ENCODE data around the gene AVPI1. TPM values are rescaled to one million over a fixed set of nuclear protein-coding genes. Genes with fewer than 3 reads are reported as not detected.

Gene AVPI1
- total RNA-seq, 4 donors from 2014 or later, result 34.2 to 136 (median 45.4) TPM

DNA sequence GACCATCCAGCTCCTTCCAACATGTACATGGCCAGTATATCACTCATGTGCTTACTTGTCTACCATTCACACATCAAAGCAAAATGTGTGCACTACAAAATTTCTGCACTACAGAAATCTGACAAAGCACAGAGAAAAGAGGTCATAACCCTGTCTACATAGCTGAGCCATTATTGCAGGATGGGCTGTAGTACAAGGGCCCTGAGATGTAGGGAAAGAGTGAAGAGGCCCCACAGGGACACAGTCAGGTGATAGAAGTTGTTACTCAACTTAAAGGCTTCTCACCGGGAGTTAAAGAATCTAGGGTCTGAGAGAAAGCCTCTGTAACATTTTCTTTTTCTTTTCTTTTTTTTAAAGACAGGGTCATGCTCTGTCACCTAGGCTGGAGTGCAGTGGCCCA, 17.5 kb downstream of the AVPI1 start:
- Histone ChIP-seq H3K36me3 (peaks cover under 1 to 93% of the 10 kb centered on the region in 2 donors), H3K4me1 (peaks cover 0 to 4% (median 0%) of the 10 kb centered on the region in 3 donors), H3K27me3 (no peaks in the 10 kb centered on the region), H3K9me3 (no peaks in the 10 kb centered on the region), H3K27ac (no peak overlapping the region), H3K4me3 (no peak overlapping the region)
- no peak for ATAC-seq
- no peak for TF ChIP-seq POLR2AphosphoS5 (IDR thresholded peaks at IDR 0.05)
- TF ChIP-seq EP300 (IDR thresholded peaks at IDR 0.05), result no peak
- no peak for TF ChIP-seq POLR2A (IDR thresholded peaks at IDR 0.05)
- TF ChIP-seq, protein P1, sequence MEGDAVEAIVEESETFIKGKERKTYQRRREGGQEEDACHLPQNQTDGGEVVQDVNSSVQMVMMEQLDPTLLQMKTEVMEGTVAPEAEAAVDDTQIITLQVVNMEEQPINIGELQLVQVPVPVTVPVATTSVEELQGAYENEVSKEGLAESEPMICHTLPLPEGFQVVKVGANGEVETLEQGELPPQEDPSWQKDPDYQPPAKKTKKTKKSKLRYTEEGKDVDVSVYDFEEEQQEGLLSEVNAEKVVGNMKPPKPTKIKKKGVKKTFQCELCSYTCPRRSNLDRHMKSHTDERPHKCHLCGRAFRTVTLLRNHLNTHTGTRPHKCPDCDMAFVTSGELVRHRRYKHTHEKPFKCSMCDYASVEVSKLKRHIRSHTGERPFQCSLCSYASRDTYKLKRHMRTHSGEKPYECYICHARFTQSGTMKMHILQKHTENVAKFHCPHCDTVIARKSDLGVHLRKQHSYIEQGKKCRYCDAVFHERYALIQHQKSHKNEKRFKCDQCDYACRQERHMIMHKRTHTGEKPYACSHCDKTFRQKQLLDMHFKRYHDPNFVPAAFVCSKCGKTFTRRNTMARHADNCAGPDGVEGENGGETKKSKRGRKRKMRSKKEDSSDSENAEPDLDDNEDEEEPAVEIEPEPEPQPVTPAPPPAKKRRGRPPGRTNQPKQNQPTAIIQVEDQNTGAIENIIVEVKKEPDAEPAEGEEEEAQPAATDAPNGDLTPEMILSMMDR (IDR thresholded peaks at IDR 0.05), result no peak
- 64 to 80% methylated on average over 1 of the region's 1 CpG for WGBS, 2 donors (ENCODE audit: low coverage in 1 of 2)

DNA sequence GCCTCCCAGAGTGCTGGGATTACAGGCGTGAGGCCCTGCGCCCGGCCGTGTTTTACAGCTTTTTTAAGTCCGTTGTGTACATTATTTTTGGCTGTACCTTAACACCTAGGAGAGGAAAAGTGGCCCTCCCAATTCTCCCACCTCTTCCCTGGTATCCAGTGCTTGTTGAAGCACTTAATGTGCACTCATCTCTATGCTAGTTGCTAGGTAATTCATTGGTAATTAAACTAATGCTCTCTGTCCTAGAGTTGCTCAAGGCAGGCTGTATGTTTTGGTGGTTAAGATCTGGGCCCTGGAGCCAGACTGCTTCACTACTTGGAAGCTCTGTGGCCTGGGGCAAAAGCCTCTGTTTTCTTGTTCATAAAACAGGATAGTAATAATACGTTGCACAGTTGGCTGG, 19.6 kb downstream of the AVPI1 start:
- no peak for ATAC-seq
- H3K27ac ChIP-seq, result no peak overlapping the region
- H3K4me3 ChIP-seq, result no peak overlapping the region
- TF ChIP-seq, protein P1 (IDR thresholded peaks at IDR 0.05), result no peak
- TF ChIP-seq POLR2A (IDR thresholded peaks at IDR 0.05) (no peak), POLR2AphosphoS5 (IDR thresholded peaks at IDR 0.05) (no peak), EP300 (IDR thresholded peaks at IDR 0.05) (no peak)
- no peaks in the 10 kb centered on the region for H3K4me1 ChIP-seq
- no peaks in the 10 kb centered on the region for H3K9me3 ChIP-seq
- WGBS, 2 donors (ENCODE audit: low coverage in 1 of 2), result 71 to 83% methylated on average over 1 to 6 of the region's 6 CpGs
- H3K27me3 ChIP-seq, result no peaks in the 10 kb centered on the region
- peaks cover 6 to 94% of the 10 kb centered on the region in 2 donors for H3K36me3 ChIP-seq

DNA sequence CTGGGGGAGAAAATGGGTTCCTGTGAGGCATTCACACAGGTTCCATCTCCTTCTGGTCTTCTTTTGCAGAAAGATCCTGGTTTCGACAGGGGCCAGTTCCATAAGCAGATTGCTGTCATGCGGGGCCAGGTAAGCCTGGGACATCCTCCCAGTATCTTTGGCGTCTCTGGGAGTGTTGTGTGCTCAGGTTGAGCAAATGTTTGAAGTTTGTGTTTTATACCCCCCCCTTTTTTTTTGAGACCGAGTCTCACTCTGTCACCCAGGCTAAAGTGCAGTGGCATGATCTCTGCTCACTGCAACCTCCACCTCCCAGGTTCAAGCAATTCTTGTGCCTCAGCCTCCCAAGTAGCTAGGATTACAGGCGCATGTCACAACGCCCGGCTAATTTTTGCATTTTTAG, 20.0 kb downstream of the AVPI1 start:
- no peaks in the 10 kb centered on the region for H3K9me3 ChIP-seq
- no peak overlapping the region for H3K4me3 ChIP-seq

DNA sequence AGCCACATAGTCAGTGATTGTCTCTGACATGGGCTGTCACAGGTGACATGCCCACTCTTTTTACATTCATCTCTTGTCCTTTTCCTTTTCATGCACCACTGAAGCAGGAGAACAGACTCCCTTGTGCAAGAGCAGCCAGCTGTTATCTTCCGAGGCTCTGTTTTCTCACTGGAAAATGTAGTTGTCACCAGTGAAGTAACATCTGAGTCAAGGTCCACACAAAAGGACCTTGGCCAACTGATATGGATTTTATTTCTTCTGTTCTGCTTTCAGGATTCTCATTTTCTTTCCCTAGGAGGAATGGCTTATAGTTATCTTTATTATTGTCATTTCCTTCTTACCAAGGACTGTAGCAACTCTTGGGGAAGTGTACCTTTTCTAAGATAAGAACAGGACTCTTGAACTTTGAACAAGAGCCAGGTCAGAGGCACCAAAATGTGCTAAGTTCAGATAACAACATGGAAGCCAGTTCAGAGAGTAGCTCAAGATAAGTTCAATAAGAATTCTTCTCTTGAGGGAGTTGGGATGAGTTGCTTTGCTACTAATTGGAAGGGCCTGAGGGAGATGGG, 22.7 kb downstream of the AVPI1 start:
- WGBS, 2 donors (ENCODE audit: low coverage in 1 of 2), result 86% methylated on average over 1 of the region's 1 CpG; no CpG with 5 or more reads in 1 of the 2 donors
- H3K27ac ChIP-seq, result no peak overlapping the region
- H3K4me1 ChIP-seq, result no peaks in the 10 kb centered on the region
- H3K27me3 ChIP-seq, result no peaks in the 10 kb centered on the region
- peaks cover 6 to 87% of the 10 kb centered on the region in 2 donors for H3K36me3 ChIP-seq
- no peak overlapping the region for H3K4me3 ChIP-seq
- H3K9me3 ChIP-seq, result no peaks in the 10 kb centered on the region
- ATAC-seq, result no peak
- TF ChIP-seq, protein P1 (IDR thresholded peaks at IDR 0.05), result no peak

More for the DNA sequence above, 20.0 kb downstream of the AVPI1 start:
- peaks cover 6 to 98% of the 10 kb centered on the region in 2 donors for H3K36me3 ChIP-seq
- no peaks in the 10 kb centered on the region for H3K27me3 ChIP-seq
- H3K27ac ChIP-seq, result no peak overlapping the region
- no peak for ATAC-seq
- no peak for TF ChIP-seq POLR2AphosphoS5 (IDR thresholded peaks at IDR 0.05)
- no peak for TF ChIP-seq EP300 (IDR thresholded peaks at IDR 0.05)
- TF ChIP-seq POLR2A (IDR thresholded peaks at IDR 0.05), result no peak
- TF ChIP-seq, protein P1 (IDR thresholded peaks at IDR 0.05), result no peak
- no peaks in the 10 kb centered on the region for H3K4me1 ChIP-seq
- 95 to 96% methylated on average over 3 to 4 of the region's 7 CpGs for WGBS, 2 donors (ENCODE audit: low coverage in 1 of 2)

DNA sequence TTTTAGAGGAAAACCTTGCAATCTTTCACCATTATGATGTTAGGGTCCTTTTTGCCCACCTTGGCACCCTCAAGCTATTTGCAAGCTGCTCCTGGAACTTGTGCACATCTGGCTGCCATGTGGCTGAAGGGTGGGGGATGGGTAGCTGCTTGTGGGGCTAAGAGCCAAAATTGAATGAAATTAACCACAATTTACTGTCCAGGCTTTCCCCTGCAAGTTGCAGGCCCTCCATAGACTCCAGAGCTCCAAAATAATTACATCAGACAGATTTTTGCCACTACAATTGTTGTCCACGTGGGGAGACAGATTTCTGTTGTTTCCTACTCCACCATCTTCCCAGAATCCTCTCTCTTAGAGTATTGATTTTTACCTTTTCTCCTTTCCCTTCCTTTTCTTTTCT, 27.5 kb downstream of the AVPI1 start:
- no peaks in the 10 kb centered on the region for H3K27me3 ChIP-seq
- H3K4me3 ChIP-seq, result no peak overlapping the region
- WGBS, 2 donors (ENCODE audit: low coverage in 1 of 2), result 40 to 45% methylated on average over 1 of the region's 1 CpG
- H3K4me1 ChIP-seq, result no peaks in the 10 kb centered on the region
- TF ChIP-seq POLR2A (IDR thresholded peaks at IDR 0.05) (no peak), POLR2AphosphoS5 (IDR thresholded peaks at IDR 0.05) (no peak), EP300 (IDR thresholded peaks at IDR 0.05) (no peak)
- TF ChIP-seq, protein P1 (IDR thresholded peaks at IDR 0.05), result no peak
- no peaks in the 10 kb centered on the region for H3K9me3 ChIP-seq
- no peak for ATAC-seq
- H3K27ac ChIP-seq, result no peak overlapping the region
- H3K36me3 ChIP-seq, result peaks cover 5 to 77% of the 10 kb centered on the region in 2 donors

Data from gastroesophageal sphincter (tissue), 4 donors.